ENCODE results near the gene PDE4B.
"Not testable (repeated sequence)": the region's sequence is repeated elsewhere in the genome, so short reads cannot be mapped to it uniquely, and the experiment has no call there.

Gene PDE4B

GRCh38 chr1:66403007-66403731, 610.5 kb downstream of the PDE4B start:
- no peak for DNase-seq

GRCh38 chr1:66405061-66405460, 612.4 kb downstream of the PDE4B start:
- no peak for DNase-seq

GRCh38 chr1:66411449-66411848, 618.8 kb downstream of the PDE4B start:
- DNase-seq = peak; percentile 70

GRCh38 chr1:66412704-66413103, 620.0 kb downstream of the PDE4B start:
- peak; percentile 45 for DNase-seq

GRCh38 chr1:66413136-66413837, 620.6 kb downstream of the PDE4B start:
- no peak for DNase-seq

GRCh38 chr1:66413838-66414175, 621.1 kb downstream of the PDE4B start:
- DNase-seq = no peak

GRCh38 chr1:66415281-66415680, 622.6 kb downstream of the PDE4B start:
- DNase-seq = no peak

- DNase-seq = no peak
These were observed 623.2 kb downstream of the PDE4B start for GRCh38 chr1:66415866-66416265.

GRCh38 chr1:66416295-66416694, 623.6 kb downstream of the PDE4B start:
- no peak for DNase-seq

- no peak for DNase-seq
These were observed 625.3 kb downstream of the PDE4B start for GRCh38 chr1:66418021-66418420.

- not testable (repeated sequence) for DNase-seq
These were observed 627.5 kb downstream of the PDE4B start for GRCh38 chr1:66420171-66420570.

- not testable (repeated sequence) for DNase-seq
These were observed 628.2 kb downstream of the PDE4B start for GRCh38 chr1:66420906-66421305.

GRCh38 chr1:66422804-66423203, 630.1 kb downstream of the PDE4B start:
- DNase-seq = no peak
